COLO829 (cell line): Measurements from ENCODE around the gene TMEM72.
A peak's percentile ranks its signal among the peaks of the same experiment; 100 is the strongest.

ENCODE experiments used
- DNase-seq: peaks from one replicate; pipeline ENCODE4 v3.0.0; 2012; ENCODE audit warnings: low spot score

Gene TMEM72

GRCh38 chr10:44968091-44968490, 57.0 kb downstream of the TMEM72 start:
- DNase-seq = no peak

DNA sequence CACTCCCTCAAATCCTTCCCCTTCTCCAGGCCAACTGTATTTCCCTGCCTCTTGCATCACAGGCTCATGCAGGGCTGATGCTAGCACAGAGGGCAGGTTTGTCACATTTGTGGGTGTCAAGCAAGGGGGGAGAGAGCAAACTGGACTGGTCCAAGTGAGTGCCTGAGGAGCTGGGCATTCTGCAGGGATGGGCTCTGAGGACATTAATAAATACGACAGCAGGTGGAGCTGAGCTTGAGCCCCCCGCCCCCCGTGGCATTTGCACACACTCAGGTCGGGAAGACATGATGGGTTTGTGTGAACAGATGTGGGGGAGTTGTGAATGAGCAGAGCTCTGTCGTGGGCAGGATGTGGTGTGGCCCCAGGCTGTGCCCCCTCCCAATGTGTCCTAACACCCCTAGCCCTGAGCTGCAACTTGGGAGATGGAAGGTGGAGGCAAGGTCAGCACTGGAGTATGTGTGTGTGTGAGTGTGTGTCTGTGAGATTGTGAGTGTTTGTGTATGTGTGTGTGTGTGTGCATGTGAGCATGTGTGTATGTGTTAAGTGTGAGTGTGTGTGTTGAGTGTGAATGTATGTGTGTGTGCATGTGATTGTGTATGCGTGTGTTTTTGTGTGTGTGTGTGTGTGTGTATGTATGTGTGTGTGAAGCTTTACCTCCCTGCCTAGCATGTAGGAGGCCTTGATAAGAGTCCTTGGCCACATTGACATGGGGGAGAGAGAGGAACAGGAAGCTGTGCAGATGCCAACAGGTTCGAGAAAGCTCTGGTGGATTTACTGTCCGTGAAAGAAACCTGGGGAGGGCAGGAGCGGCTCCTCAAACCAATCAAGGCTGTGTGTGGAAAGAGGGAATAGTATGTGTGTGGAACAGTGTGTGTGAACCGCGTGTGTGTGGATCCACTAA, 57.6 kb downstream of the TMEM72 start:
- no peak for DNase-seq

GRCh38 chr10:44969854-44970253, 58.7 kb downstream of the TMEM72 start:
- no peak for DNase-seq

DNA sequence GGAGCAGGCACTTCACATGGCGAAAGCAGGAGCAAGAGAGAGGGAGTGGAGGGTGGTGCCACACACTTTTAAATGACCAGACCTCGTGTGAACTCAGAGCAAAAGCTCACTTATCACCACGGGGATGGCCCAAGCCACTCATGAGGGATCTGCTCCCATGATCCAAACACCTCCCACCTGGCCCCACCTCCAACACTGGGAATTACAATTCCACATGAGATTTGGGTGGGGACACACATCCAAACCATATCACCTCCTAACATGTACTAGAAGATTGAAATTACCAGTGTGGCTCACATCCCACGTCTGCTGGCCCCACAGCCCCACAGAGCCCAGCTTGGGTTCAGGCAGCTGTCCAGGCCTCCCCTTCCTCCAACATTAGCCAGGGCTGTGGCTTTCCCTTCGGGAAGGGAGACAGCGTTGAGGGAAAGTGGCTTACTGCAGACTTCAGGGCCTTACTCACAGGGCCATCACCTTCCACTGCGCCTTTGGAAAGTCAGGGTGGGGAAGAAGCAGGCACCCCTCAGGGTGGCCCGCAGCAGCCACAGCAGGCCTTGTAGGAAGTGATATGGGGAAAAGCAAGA, 59.8 kb downstream of the TMEM72 start:
- no peak for DNase-seq

DNA sequence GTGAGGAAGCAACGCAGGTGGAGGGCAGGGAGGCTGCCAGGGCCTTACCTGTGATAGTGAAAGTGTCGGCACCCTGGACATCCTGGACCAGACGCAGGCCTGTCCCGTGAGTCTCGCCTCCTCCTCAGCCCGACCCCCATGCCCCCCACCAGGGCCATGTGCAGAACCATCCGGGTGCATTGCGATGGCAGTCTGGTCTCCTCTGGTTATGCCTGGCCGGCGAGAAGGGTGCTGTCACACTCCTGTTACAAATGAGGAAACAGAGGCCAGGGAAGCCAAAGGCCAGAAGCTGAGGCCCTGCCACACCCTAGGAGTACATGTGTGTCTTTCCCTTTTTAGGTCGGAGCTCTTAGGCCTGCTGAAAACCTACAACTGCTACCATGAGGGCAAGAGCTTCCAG, 60.3 kb downstream of the TMEM72 start:
- DNase-seq = no peak

DNA sequence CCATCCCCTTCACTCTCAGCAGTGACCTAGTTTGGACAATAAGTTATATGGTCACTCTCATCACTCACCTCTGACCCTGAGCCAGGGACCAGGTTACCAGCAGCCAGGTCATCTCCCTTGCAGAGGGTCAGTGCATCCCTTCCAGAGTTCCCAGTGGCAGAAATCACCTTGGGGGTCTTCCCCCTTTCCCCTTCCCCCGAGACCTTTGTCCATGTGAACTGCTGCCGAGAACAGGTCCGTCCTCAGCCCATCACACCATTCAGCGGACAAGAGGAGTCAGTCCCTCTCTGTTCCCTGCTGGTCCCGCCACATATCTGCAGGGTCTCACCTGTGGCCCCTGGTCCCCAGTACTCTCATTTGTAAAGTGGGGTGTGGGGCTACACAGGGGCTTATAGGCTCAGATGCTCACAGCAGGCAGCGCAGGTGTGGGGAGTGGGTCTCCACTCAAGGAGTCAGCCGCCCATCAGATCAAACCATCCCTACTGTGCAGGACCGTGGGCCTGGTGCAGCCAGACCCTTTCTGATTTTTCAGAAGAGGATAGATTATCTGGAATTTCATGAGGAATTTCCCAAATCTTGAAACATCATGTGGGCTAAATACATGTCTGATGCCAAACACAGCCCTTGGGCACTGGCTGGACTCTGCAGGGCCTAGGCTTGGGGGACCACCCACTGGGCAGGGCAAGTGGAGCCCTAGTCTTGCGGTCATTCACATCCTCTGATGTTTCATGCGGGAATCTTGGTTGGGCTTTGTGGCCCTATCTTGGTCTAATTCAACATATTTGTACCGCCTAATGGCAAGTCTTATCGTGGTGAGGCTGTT, 61.0 kb downstream of the TMEM72 start:
- DNase-seq = no peak

- DNase-seq = no peak
Measured at GRCh38 chr10:44972874-44973306, 61.8 kb downstream of the TMEM72 start.

- DNase-seq = no peak
Measured at GRCh38 chr10:44973323-44974081, 62.4 kb downstream of the TMEM72 start.

GRCh38 chr10:44974082-44974627, 63.0 kb downstream of the TMEM72 start:
- no peak for DNase-seq

DNA sequence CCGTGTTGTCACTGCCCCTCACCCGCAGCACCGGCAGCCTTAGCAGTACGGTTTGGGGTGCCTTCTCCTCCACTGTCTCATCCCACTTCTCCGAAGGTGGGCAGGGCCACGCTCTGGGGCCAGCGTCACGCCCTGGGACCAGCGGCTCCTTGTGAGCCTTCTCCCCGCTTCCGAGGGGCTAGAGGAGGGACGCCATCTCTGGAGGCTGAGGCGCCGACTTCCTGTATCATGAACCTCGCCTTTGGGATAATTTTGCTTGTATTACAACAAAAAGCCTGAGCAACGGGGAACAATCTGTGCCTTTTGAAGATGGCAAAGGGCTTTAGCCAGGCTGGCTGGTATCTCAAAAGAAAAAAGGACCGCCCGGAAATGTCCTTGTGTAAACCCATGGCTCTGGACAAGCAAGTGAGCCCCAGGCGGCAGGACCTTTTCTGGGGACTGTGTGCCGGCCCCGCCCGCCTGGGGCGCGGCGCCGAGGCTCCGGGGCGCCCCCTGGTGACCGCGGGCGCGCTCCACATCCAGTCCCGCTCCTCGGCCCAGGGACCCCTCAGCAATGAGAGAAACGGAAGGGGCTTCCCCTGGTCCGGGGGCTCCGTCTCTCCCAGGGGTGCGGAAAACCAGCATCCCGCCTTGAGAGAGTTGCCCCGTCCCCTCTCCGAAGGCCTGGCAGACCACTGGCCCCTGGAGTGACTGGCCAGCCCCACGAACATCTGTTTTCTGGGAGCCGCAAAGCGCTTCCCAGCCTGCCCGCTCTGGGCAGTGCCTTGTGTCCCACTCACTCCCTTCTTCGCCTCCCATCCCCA, 63.7 kb downstream of the TMEM72 start:
- DNase-seq = peak; percentile 27

DNA sequence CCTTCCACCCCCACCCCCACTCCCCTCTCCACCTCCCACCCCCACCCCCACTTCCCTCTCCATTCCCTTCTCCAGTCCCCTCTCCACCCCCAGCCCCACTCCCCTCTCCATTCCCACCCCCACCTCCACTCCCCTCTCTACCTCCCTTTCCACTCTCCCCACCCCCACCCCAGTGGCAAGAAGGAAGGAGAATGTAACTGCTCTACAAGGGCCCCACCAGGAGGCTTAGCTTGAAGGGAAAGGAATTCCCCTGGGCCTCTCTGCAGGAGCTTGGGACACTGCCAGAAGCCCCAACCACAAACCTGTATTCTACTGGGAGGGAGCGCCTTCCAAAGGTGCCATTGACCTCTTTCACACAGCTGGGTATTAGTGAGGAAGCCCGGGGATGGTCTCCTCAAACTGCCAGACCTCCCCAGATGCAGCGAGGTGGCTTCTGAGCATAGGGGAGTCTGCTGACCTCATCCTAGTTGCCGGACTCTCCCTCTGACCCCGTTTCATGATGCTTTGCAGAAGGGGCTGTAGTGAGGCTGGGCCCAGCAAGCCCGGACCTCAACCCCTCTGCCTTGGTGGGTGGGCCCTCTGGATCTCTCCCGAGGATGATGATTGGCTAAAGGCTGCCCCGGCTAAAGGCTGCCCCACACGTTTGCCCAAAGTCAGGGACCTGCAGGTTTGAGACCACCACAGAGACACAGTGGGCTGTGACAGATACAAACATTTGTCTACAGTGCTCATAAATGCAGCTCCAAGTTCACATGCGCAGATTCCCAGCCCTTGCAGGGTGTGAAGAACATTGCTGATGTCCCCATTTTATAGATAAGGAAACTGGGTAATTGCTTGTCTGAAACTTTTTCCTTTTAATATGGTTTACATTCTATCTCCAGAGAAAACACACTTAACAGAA, 64.5 kb downstream of the TMEM72 start:
- no peak for DNase-seq

DNA sequence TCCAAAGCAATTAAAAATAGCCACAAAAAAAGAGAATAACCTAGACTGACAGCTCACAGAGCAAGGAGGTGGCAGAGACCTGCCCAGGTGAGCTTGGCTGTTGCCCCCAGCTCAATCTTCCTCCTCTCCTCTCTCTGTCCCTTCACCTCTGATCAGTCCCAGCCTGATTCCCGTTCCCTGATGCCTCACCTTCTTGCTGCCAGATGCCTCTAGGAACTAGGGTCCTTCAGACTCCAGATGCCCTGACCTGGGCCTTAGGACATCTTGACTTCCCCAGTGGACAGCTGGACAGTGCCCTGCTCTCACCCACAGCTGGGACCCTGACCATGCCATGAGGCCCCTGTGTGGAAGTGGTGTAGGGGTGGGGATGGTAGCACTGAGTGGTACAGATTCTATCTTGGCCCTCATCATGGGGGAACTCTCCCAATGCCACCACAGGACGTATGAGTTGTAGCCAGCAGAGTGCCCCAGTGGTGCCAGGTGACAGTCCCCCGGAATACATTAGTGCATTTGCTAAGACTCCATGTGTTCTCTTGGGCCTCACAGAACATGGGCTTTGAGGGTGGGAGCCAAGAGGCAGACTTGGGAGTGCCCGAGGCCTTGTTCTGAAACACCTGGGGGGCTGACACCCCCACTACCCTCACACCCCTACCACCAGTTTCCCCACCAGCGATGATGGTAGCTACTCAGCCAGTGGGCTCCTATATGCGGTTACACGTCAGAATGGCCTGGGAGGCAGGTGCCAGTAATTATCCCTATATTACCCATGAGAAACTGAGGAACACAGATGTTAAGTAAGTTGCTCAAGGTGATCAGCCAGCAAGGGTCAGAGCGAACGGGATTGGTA, 65.4 kb downstream of the TMEM72 start:
- no peak for DNase-seq

DNA sequence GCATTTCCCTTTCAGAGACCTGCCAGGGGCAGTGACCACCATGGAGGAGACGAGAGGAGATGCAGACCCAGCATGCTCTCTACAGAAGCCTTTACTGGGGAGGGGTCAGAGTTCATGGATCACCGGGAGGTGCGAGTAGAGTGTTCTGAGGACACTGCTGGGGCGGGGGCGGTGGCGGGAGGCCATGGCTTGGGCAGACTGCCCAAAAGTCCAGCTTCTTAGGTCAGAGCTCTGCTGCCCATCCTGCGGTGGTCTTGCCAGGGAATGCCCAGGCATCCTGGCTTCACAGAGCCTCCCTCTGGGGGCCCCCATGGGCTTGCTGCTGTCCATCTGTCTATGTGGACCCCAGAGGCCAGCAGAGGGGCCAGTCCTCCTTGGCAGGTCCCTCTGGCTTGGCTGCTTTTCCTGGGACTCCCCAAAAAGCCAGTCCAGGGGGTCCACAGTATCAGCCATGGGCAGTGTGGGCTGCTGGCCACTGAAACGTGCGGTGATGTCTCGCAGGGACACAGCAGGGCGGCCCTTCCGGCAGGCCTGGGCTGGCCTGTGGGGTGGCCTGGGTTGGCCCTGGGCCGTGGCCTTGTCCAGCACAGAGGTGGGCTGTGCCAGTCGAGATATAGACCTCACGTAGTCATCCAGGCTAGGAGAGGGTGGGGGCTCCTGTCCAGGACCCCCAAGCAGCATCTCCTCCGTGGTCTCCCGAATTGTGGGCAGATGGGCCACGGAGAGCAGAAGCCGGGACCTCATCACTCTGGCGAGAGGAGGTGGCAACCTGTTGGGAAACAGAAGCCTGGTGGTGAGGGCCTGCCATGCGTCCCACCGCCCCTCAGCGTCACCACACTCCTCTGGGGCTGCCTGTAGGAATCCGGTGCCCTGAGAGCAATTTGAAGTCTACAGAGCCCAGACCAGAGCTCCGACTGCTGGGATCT, 66.4 kb downstream of the TMEM72 start:
- DNase-seq = no peak

- DNase-seq = no peak
Measured at GRCh38 chr10:44978213-44978569, 67.1 kb downstream of the TMEM72 start.

DNA sequence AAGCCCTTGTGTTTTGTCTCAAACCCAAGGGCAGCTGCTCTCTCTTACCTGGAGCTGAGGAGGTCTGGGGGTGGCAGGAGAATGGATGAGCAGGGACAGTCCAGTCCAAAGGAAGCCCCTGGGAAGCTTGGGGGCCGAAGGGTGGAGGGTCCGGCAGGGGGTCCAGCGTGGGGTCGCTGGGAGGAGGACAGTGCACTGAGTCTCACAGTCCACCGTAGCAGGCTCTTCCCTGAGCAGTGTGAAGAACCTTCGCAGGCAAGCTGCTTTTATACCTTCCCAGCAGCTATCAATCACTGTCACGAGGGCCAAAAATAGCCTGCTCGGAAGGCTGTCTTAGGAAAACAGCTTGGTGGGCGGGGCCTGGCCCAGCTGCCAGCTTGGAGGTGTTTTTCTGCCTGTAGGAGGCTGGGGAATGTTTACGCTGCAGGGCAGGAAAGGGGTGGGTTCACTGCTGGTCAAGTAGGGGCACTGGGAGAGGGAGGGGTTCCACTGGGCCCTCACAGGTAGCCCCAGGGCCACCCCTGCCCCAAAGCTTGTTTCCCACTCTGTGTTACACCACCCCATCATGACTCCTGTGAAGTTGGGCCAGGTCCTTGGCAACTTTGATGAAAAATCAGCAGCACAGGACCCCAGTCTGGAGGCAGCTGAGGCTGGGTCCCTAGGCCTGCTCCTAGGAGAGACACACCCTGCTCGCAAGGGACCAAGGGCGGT, 67.6 kb downstream of the TMEM72 start, which contains the start of gene DEPP1:
Gene DEPP1, minus strand, starts transcription at position 240 of the 711 bp plus-strand sequence. CDS start 779 bp downstream, outside the sequence.
- peak; percentile 66 for DNase-seq

DNA sequence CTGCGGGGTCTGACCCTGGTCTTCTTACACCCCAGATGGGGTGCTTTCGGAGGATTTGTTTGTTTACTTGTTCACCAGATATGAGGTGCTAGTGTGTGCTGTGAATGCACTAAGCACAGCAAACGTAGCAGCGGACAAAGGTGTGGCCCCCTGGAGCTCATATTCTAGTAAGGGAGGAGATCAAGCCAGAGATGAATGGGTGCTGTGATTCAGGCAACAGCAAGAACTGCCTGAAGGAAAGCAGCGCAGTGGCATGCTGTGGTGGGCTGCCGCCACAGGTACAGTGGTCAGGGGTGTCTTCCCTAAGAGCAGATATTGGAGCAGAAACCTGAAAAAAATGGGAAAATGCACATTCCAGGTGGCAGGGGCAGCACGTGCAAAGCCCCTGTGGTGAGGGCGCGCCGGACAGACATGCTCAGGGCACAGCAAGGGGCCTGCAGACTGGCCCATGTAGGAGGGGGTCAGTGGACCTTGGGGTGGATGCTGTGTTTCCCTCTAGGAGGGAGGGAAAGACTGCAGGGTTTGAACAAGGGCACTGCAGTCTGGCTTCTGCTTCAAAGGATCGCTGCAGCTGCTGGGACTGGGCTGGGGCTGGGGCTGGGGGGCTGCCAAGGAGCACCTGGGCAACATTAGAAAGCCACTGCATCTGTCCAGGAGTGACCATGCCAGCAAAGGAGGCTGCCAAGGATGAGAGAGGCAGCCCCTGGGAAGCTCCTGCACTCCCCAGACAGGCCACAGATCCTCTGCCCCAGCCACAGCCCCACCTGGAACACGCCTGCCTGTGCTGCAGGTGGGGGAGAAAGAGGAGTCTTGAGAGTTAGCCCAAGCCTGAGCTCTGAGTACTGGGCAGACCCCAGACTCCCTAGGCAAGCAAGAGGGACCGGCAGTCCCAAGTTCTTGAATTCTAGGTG, 68.4 kb downstream of the TMEM72 start:
- no peak for DNase-seq
